NCI-H524 (cell line): ENCODE data around the gene SIRT7.

ENCODE experiments used
- DNase-seq, 2 experiments: peaks; one replicate each; lab custom pipeline; 2025; lab: John Stamatoyannopoulos, UW

Gene SIRT7

DNA sequence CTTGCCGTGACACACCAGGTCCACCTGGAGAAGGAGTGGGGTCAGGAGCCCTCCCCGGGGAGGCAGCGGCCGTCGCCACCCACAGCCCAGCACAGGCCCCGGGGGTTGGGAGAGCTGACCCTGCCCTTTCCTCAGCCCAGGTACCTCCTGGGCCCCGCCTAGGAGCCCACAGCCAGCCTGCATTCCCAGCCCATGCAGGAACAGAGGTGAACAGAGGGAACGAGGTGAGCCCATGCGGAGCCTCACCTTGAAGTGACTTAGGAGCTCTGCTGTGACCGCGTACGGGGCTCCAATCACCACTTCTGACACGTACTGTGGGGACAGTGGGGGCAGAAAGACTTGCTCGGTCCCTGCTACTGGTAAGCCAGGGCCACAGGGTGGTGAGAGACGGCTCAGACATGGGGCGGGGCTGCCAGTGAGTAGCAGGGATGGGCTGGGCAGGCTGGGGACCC lies 12.5 kb downstream of the SIRT7 start:
- no peak for DNase-seq

GRCh38 chr17:81904600-81905423 lies 13.2 kb downstream of the SIRT7 start:
- no peak for DNase-seq

DNA sequence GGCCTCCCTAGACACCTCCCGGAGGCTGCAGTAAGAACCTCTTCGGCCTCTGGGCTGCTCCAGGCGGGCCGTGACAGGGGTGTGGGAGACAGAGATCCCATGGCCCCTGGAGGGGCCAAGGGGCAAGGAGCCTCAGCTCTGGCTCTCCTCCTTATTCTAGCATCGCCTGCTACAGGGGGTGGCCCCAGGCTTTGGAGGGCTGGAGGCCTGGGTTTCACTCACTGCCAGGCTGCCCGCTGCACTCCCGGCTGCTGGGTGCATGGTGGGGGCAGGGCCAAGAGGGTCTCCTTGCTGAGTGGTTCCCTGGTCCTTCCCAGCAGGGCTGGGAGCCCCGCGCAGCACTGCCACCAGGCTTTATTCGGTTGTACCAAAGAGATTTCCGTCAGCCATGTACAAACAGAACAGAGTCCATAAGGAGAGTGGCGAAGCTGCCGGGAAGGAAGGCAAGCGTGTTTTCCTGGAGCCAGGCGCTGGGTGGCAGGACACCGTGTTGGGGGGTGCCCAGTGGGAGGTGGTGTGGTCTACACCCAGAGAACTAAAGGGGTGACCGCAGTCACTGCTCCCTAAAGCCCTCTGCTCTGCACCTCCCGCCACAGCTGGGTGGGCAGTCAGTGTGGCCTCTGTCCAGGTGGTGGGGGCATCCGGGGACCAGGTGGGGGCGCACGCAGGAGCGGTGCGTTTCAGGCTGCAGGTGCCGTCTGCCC lies 13.9 kb downstream of the SIRT7 start:
- DNase-seq = no peak

DNA sequence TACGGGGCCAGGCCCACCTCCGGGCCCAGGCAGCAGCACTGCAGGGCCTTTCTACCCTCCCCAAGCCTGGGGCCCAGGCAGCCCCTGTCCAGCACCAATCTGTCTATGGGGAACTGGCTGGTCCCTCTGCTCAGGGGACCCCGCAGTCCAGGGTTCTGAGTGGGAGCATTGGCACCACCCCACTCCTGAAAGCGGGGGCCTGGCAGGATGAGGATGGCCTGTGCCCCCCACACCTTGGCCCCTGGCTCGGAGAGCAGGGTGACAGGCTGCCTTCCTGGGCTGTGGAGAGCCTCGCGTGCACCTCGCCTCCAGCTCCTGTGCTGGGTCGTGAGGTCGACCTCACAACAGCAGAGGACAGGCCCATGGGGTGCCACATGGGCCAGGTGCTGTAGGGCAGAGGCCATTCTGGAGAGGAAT lies 14.6 kb downstream of the SIRT7 start:
- DNase-seq = no peak

DNA sequence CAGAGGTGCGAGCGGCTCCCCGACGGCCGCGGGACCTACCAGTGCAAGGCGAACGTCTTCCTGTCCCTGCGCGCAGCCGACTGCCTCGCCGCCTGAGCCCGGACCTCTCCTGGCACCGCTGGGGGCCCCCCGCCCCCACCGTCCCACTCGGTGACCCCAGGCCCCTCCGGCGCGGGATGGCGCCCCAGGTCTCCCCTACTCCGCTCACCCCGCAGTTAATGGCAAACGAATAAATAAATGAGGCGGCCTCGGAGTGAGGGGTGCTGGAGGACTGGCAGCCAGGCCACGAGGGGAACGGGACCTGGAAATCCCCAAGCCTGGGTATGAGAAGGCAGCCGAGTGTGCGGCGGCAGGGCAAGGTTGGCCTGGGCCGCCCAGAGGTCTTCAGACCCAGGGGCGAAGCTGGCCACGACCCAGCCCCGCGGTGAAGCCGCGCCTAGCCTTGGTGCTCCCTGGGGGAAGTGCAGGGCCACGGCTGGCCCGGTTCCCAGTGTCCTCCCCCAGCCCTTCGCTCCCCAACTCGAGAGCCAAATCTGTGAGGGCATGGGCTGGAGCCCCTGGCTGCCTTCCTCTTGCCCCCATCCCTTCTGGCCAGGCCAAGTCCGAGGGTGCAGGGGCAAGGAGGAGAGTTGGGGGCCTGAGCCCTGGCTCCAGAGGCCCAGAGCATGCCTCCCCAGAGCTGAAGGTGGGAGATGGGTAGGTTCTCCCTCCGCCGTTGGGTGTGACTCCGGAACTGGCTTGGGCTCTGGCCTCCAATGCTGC lies 15.1 kb downstream of the SIRT7 start:
- DNase-seq = no peak

DNA sequence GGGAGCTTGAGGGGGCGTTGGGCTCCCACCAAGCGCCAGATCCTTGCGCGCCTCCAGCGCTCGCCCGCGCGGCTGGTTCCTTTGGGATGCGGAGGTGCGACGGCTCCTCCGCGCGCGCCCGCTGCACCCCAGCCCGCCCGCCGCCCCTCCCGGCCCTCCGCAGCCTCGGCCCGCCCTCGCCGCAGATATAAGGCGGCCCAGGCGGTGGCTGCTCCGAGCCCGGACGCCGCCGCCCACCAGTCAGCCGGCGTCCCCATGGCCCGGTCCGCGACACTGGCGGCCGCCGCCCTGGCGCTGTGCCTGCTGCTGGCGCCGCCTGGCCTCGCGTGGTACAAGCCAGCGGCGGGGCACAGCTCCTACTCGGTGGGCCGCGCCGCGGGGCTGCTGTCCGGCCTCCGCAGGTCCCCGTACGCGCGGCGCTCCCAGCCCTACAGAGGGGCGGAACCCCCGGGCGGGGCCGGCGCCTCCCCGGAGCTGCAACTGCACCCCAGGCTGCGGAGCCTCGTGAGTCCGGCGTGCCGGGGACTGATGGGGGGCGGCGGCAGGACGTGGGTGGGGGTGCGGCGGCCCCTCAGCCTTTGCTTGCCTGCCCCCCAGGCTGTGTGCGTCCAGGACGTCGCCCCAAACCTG lies 15.8 kb downstream of the SIRT7 start, which contains the start of gene NPB:
Gene NPB (plus strand): TSS at position 216 of the 630 bp plus-strand sequence. CDS start 40 bp downstream, at position 256.
- no peak for DNase-seq

- DNase-seq = no peak
Measured at GRCh38 chr17:81901167-81902022, 16.6 kb downstream of the SIRT7 start.

- DNase-seq = no peak
Measured at GRCh38 chr17:81900181-81900820, 17.7 kb downstream of the SIRT7 start.

- DNase-seq = no peak
Measured at GRCh38 chr17:81899514-81900166, 18.3 kb downstream of the SIRT7 start.

DNA sequence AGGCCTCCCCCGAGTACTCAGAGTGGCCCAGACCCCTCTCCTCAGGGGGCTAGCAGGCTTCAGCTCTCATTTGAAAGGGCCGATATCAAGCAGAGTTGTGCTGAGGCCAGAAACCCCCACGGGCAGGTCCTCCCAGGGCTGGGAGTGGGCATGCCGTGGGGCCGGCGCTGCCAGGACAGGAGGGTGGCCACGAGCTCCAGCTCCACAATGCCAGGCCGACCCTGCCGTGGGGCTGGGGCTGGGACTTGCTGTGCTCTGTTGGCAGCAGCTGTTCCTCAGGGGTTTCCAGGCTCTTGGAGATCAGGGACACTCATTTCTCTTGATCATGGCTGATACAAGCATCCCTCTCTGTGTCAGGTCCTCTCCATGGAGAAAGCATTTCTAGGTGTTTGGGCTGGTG lies 19.1 kb downstream of the SIRT7 start:
- no peak for DNase-seq

DNA sequence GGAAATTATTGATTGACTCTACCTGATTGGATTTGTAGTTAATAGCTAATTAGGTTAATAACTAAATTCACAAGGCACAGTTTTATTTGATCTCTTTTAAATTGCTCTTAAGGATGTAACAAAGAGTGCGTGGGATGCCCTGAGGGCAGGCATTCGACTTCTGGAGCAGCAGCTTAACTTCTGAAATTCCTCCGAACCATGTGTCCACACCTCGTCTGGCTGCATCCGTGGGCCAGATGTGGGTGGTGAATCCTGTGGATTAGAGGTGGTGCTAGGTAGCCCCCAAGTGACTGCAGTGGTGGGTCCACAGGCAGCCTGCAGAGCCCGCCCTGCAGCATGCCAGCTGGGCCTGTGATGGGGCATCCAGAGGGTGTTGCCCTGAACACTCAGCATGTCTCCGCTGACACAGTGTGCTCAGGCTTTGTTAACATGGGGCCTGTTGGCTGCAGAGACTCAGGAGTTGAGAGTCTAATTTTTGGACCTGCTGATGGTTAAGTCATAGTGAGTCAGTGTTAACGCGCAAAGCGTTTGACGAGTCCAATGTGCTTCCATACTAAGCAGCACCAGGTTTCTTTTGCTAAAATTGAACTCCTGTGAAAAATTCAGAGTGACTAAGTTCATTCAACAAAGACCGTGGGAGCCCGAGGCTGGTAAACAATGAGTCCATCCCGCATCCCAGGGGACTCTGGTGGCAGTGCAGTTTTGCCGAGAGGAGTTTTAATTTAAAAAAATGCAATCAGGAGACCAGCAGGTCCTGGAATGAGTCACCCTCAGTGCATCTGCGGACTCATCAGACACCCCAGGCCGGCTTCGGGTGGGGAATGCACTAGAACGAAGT lies 19.7 kb downstream of the SIRT7 start:
- DNase-seq = no peak

DNA sequence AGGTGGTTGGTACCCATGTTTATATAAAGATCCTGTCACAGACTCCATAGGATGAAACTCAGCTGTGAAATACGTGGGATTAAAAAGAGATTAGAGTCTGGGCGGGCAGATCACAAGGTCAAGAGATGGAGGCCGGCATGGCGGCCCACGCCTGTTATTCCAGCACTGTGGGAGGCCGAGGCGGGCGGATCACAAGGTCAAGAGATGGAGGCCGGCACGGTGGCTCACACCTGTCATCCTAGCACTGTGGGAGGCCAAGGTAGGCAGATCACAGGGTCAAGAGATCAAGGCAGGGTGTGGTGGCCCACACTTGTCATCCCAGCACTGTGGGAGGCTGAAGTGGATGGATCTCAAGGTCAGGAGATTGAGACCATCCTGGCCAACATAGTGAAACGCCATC lies 22.6 kb downstream of the SIRT7 start:
- DNase-seq = no peak

DNA sequence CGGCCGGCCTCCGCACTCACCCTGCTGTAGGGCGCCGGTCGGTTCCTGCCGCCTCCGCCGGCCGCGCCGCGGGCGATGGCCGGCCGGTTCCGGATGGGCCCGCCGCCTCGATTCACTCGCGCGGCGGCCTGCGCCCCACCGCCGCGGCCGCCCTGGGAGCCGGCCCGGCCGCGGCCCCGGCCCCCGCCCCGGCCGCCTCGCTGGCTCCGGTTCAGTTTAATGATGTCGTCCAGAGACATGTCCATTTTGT lies 26.7 kb downstream of the SIRT7 start:
- no peak for DNase-seq

- no peak for DNase-seq
Measured at GRCh38 chr17:81890447-81891302, 27.3 kb downstream of the SIRT7 start.

GRCh38 chr17:81889602-81890001 lies 28.4 kb downstream of the SIRT7 start:
- DNase-seq = no peak

- no peak for DNase-seq
Measured at GRCh38 chr17:81888988-81889595, 28.9 kb downstream of the SIRT7 start.

DNA sequence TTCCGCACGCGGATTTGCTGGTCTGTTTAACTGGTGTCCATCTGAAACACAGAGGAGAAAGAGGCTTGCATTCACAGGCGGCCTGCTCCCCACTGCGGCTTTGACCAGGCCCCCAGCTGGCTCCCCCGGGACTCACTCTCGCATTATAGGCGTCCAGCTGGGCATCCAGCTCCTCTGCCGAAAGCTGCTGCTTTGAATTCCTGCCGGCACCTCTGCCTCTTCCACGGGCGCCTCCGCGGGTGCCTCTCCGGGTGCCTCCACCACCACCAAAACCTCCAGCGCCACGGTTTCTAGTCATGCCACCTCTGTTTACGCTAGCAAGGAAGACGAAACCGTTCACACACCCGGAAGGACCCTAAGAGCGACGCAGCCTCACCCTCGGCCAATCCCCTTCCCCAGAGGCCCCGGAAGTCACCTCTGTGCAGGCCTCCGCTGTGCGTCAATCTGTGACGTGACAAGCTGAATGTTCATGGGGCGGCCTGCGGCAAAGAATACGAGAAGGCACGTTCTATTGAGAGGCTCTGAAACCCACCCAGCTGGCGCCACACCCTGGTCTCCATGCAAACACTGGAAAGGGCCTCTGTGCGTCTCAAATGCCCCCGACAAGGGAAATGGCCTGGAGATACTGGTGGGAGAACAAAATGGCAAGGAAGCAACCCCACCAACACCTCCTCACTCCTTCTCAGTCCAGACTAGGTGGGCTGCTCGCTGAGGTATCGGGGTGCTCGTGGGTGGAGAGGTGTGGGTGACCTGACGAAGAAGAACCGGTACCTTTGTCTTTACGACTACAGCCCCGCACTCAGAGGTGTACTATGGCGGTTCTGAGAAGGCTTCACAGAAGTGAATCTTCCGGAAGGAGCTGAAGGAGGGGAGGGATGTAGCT lies 29.6 kb downstream of the SIRT7 start:
- no peak for DNase-seq
